ENCODE results near the gene EME2. TPM values are rescaled to one million over a fixed set of nuclear protein-coding genes. Genes with fewer than 3 reads are reported as not detected.

Gene EME2
- total and polyA plus RNA-seq, 2 donors (not counting 1 experiment from before 2014, with no cell fraction given): 34.6 to 42.5 TPM

GRCh38 chr16:1792836-1793577 lies 20.4 kb downstream of the EME2 start:
- peaks cover 0 to 12% (median 6%) of the 10 kb centered on the region in 3 donors for H3K9me3 ChIP-seq (ENCODE audit: control extremely low read depth in 1 of 3, control insufficient read depth in 2 of 3, insufficient read depth in 1 of 3, low read length in 2 of 3)
- no peak overlapping the region for H3K27ac ChIP-seq (ENCODE audit: low read length in 2 of 2)
- DNase-seq (no peak), ATAC-seq (ENCODE audit: low read depth) (no peak)
- POLR2A ChIA-PET: no interaction called here
- intact Hi-C loops (cut with micrococcal nuclease): no loop called here
- H3K36me3 ChIP-seq (replicated peaks in 1 of 2; ENCODE audit: control extremely low read depth in 1 of 2, control insufficient read depth in 1 of 2, extremely low read depth in 1 of 2, insufficient read depth in 2 of 2, low read length in 1 of 2): peaks cover 0 to 18% of the 10 kb centered on the region in 2 experiments
- TF ChIP-seq EZH2 (IDR thresholded peaks at IDR 0.05; ENCODE audit: borderline replicate concordance, insufficient read depth, low read depth, low read length, poor library complexity, severe bottlenecking) (no peak), CTCF (IDR thresholded peaks at IDR 0.05) (no peak)
- no peak overlapping the region for H3K27ac Mint-ChIP-seq
- H3K4me1 ChIP-seq (ENCODE audit: control insufficient read depth in 2 of 2, insufficient read depth in 2 of 2, low read length in 2 of 2): no peaks in the 10 kb centered on the region
- H3K9ac ChIP-seq (ENCODE audit: low read length): no peak overlapping the region
- H3K4me3 ChIP-seq (ENCODE audit: control extremely low read depth in 1 of 5, extremely low read depth in 1 of 5, insufficient read depth in 1 of 5, low read depth in 2 of 5, low read length in 4 of 5): no peak overlapping the region
- peaks cover 21% of the 10 kb centered on the region for H3K79me2 ChIP-seq (ENCODE audit: control insufficient read depth, insufficient read depth, low read length)
- H3K4me2 ChIP-seq (replicated peaks; ENCODE audit: low read depth, low read length, poor library complexity, severe bottlenecking): no peak overlapping the region
- peaks cover 10% of the 10 kb centered on the region for H4K20me1 ChIP-seq (ENCODE audit: control insufficient read depth, insufficient read depth, low read length, poor library complexity, severe bottlenecking)
- peaks cover 2% of the 10 kb centered on the region for H3K9me3 Mint-ChIP-seq (ENCODE audit: insufficient read depth)
- no peak overlapping the region for H2AFZ ChIP-seq (ENCODE audit: insufficient read depth, low read depth, low read length, poor library complexity, severe bottlenecking)
- no peak overlapping the region for H3K4me3 Mint-ChIP-seq
- CTCF ChIA-PET: no interaction called here
- 96% methylated on average over 32 of the region's 33 CpGs for WGBS (ENCODE audit: insufficient coverage)
- no peaks in the 10 kb centered on the region for H3K4me1 Mint-ChIP-seq
- H3K27me3 Mint-ChIP-seq: no peaks in the 10 kb centered on the region
- no peaks in the 10 kb centered on the region for H3K27me3 ChIP-seq (replicated peaks in 1 of 4; ENCODE audit: control extremely low read depth in 1 of 4, control insufficient read depth in 3 of 4, insufficient read depth in 4 of 4, low read length in 3 of 4)

- intact Hi-C loops (cut with micrococcal nuclease): no loop called here
- 93% methylated on average over 28 of the region's 28 CpGs for WGBS (ENCODE audit: insufficient coverage)
Observed at GRCh38 chr16:1793578-1794220, 21.1 kb downstream of the EME2 start, which contains the start of gene IGFALS. TSS of gene IGFALS (minus strand) at chr16:1793705. CDS start at chr16:1793652, 53 bp downstream.

More at GRCh38 chr16:1793578-1794220, 21.1 kb downstream of the EME2 start, which contains the start of gene IGFALS:
- H3K9ac ChIP-seq (ENCODE audit: low read length): no peak within 1 kb of the TSS
- ChIA-PET CTCF (no interaction called here), POLR2A (no interaction called here)
- no peak within 1 kb of the TSS for H3K27ac Mint-ChIP-seq
- H3K4me3 Mint-ChIP-seq: no peak within 1 kb of the TSS
- TF ChIP-seq EZH2 (IDR thresholded peaks at IDR 0.05; ENCODE audit: borderline replicate concordance, insufficient read depth, low read depth, low read length, poor library complexity, severe bottlenecking) (no peak), CTCF (IDR thresholded peaks at IDR 0.05) (no peak)
- no peaks in the 10 kb centered on the region for H3K4me1 ChIP-seq (ENCODE audit: control insufficient read depth in 2 of 2, insufficient read depth in 2 of 2, low read length in 2 of 2)
- H3K9me3 Mint-ChIP-seq (ENCODE audit: insufficient read depth): peaks cover 2% of the 10 kb centered on the region
- no peak within 1 kb of the TSS for H3K4me2 ChIP-seq (replicated peaks; ENCODE audit: low read depth, low read length, poor library complexity, severe bottlenecking)
- H3K4me3 ChIP-seq (ENCODE audit: control extremely low read depth in 1 of 5, extremely low read depth in 1 of 5, insufficient read depth in 1 of 5, low read depth in 2 of 5, low read length in 4 of 5): no peak within 1 kb of the TSS
- no peak within 1 kb of the TSS for H2AFZ ChIP-seq (ENCODE audit: insufficient read depth, low read depth, low read length, poor library complexity, severe bottlenecking)
- peaks cover 14% of the 10 kb centered on the region for H3K79me2 ChIP-seq (ENCODE audit: control insufficient read depth, insufficient read depth, low read length)
- H3K36me3 ChIP-seq (replicated peaks in 1 of 2; ENCODE audit: control extremely low read depth in 1 of 2, control insufficient read depth in 1 of 2, extremely low read depth in 1 of 2, insufficient read depth in 2 of 2, low read length in 1 of 2): peaks cover 0 to 11% of the 10 kb centered on the region in 2 experiments
- DNase-seq (no peak), ATAC-seq (ENCODE audit: low read depth) (no peak)
- no peaks in the 10 kb centered on the region for H3K4me1 Mint-ChIP-seq
- peaks cover 3% of the 10 kb centered on the region for H4K20me1 ChIP-seq (ENCODE audit: control insufficient read depth, insufficient read depth, low read length, poor library complexity, severe bottlenecking)
- no peaks in the 10 kb centered on the region for H3K27me3 ChIP-seq (replicated peaks in 1 of 4; ENCODE audit: control extremely low read depth in 1 of 4, control insufficient read depth in 3 of 4, insufficient read depth in 4 of 4, low read length in 3 of 4)
- no peaks in the 10 kb centered on the region for H3K27me3 Mint-ChIP-seq
- H3K9me3 ChIP-seq (ENCODE audit: control extremely low read depth in 1 of 3, control insufficient read depth in 2 of 3, insufficient read depth in 1 of 3, low read length in 2 of 3): peaks cover 0 to 19% (median 7%) of the 10 kb centered on the region in 3 donors
- H3K27ac ChIP-seq (ENCODE audit: low read length in 2 of 2): no peak within 1 kb of the TSS

Data from B cell (primary cell).